Neural progenitor cell (in vitro differentiated cells): ENCODE data around the gene ATXN1.
"Not testable (repeated sequence)": the region's sequence is repeated elsewhere in the genome, so short reads cannot be mapped to it uniquely, and the experiment has no call there.

Source experiments
- CTCF ChIP-seq: fragments of 200-600 bp; sonication (generic); IDR thresholded peaks from 2 replicates; pipeline ENCODE4 v1.5.1; 2017; ENCODE audit warnings: antibody characterized with exemption, mild to moderate bottlenecking
- EZH2 ChIP-seq: fragments of 200-600 bp; sonication (generic); IDR thresholded peaks from 2 replicates; pipeline ENCODE4 v1.6.1; 2017; ENCODE audit warnings: antibody characterized with exemption, mild to moderate bottlenecking, moderate library complexity
- EZH2phosphoT487 ChIP-seq: fragments of 200-600 bp; sonication (generic); IDR thresholded peaks from 2 replicates; pipeline ENCODE4 v1.6.1; 2017; ENCODE audit warnings: antibody characterized with exemption

GRCh38 chr6:16614143-16614542 is 147.1 kb downstream of the ATXN1 start:
- TF ChIP-seq EZH2, CTCF, EZH2phosphoT487: not testable (repeated sequence)
